ENCODE results near the gene SSX2IP. TPM values are rescaled to one million over a fixed set of nuclear protein-coding genes. Genes with fewer than 3 reads are reported as not detected.
A peak's percentile ranks its signal among the peaks of the same experiment; 100 is the strongest.

The SSX2IP gene
- total RNA-seq, 1 experiment from 2014 or later: 28.0 TPM

DNA sequence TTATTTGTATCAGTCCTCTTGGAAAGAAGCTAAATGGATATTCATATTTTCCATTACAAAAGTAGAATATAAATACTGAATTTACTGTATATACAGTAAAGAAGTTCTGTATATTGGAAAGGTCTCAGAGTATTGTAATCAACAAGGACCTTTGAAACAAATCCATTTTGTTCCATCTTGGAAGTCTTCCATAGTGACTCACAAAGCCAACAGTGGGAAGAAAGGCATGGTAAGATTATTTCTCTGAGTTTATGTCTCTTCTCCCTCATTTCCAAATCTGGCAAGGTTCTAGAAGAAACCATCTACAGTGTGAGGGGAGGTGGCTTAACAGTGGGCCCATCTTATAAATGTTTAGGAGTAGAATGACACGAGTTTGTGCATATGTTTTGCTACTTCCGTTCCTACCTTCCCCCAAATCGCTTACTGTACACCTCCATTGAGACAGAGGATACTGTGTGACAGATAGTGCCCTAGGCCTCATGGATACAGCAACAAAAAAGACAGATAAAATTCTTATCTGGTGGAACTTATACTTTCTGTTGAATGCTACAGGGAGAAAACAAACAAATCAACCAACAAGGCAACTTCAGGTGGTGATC lies 22.1 kb upstream of the SSX2IP start:
- Histone ChIP-seq H3K27me3 (ENCODE audit: low read length) (no peaks in the 10 kb centered on the region), H3K4me3 (ENCODE audit: low read length) (no peak overlapping the region), H4K20me1 (ENCODE audit: low read length) (no peaks in the 10 kb centered on the region), H3K9me2 (replicated peaks; ENCODE audit: low read length) (0 out of 2 replicates have a peak, but pooled peaks cover 4% of the 10 kb centered on the region), H3K9me3 (ENCODE audit: low read length) (no peaks in the 10 kb centered on the region), H3K27ac (ENCODE audit: low read length) (0 out of 2 replicates have a peak overlapping the region, but pooled peaks have one; percentile 6), H3F3A (ENCODE audit: low read length, unreplicated experiment) (no peaks in the 10 kb centered on the region), H3K9ac (ENCODE audit: low read length) (no peak overlapping the region), H2AFZ (ENCODE audit: low read length) (peak overlapping the region; percentile 0; the same call in 1 of the 2 replicates), H3K4me2 (ENCODE audit: low read length) (peak overlapping the region; percentile 38), H3K79me2 (ENCODE audit: low read length) (no peaks in the 10 kb centered on the region), H3K36me3 (ENCODE audit: low read depth, low read length) (no peaks in the 10 kb centered on the region), H3K4me1 (ENCODE audit: insufficient read depth, low read length) (peaks cover 12% of the 10 kb centered on the region)
- TF ChIP-seq EZH2 (IDR thresholded peaks at IDR 0.05; ENCODE audit: low read length, unreplicated experiment): no peak
- TF ChIP-seq CTCF (conservative IDR thresholded peaks at IDR 0.05; ENCODE audit: low read depth, low read length): no peak
- TF ChIP-seq EZH2phosphoT487 (IDR thresholded peaks at IDR 0.05; ENCODE audit: borderline replicate concordance, low read length): no peak
- intact Hi-C loops (cut with micrococcal nuclease): no loop called here
- peak; percentile 84 for DNase-seq
- ATAC-seq: peak; percentile 87
- CTCF ChIA-PET: no interaction called here
- POLR2A ChIA-PET (ENCODE audit: unreplicated experiment): no interaction called here
- no TSS peak for BruUV-seq (replicated peaks)

DNA sequence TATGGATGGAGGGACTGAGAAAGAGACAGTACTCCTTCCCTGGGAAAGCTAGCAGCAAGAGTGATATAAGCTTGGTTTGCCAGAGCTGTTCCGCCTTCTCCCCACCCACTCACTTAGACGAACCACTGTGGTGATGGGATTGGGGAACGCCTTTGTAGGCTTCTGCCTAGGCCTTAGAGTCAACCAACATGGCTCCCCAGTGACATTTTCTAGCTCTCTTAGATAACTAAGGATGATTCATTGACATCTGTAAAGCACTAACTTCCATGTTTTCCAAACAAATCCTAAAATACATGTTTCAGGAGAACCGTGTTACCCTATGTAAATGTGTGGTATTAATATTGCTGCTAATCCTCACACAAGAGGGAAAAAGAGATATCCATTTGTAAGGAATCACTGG lies 21.6 kb upstream of the SSX2IP start:
- no peak for TF ChIP-seq EZH2phosphoT487 (IDR thresholded peaks at IDR 0.05; ENCODE audit: borderline replicate concordance, low read length)
- TF ChIP-seq CTCF (conservative IDR thresholded peaks at IDR 0.05; ENCODE audit: low read depth, low read length): no peak
- H3K36me3 ChIP-seq (ENCODE audit: low read depth, low read length): no peaks in the 10 kb centered on the region
- DNase-seq (no peak), ATAC-seq (peak; percentile 46)
- H3K4me1 ChIP-seq (ENCODE audit: insufficient read depth, low read length): peaks cover 12% of the 10 kb centered on the region
- H4K20me1 ChIP-seq (ENCODE audit: low read length): no peaks in the 10 kb centered on the region
- no peaks in the 10 kb centered on the region for H3K79me2 ChIP-seq (ENCODE audit: low read length)
- no peak overlapping the region for H3K4me2 ChIP-seq (ENCODE audit: low read length)
- H3K27me3 ChIP-seq (ENCODE audit: low read length): no peaks in the 10 kb centered on the region
- intact Hi-C loops (cut with micrococcal nuclease): no loop called here
- POLR2A ChIA-PET (ENCODE audit: unreplicated experiment): no interaction called here
- H3K27ac ChIP-seq (ENCODE audit: low read length): no peak overlapping the region
- H3K9me3 ChIP-seq (ENCODE audit: low read length): no peaks in the 10 kb centered on the region
- BruUV-seq (replicated peaks): no TSS peak
- H2AFZ ChIP-seq (ENCODE audit: low read length): 0 out of 2 replicates have a peak overlapping the region, but pooled peaks have one; percentile 0
- no peaks in the 10 kb centered on the region for H3F3A ChIP-seq (ENCODE audit: low read length, unreplicated experiment)
- no peak overlapping the region for H3K4me3 ChIP-seq (ENCODE audit: low read length)
- CTCF ChIA-PET: no interaction called here
- H3K9ac ChIP-seq (ENCODE audit: low read length): no peak overlapping the region
- 0 out of 2 replicates have a peak, but pooled peaks cover 4% of the 10 kb centered on the region for H3K9me2 ChIP-seq (replicated peaks; ENCODE audit: low read length)

DNA sequence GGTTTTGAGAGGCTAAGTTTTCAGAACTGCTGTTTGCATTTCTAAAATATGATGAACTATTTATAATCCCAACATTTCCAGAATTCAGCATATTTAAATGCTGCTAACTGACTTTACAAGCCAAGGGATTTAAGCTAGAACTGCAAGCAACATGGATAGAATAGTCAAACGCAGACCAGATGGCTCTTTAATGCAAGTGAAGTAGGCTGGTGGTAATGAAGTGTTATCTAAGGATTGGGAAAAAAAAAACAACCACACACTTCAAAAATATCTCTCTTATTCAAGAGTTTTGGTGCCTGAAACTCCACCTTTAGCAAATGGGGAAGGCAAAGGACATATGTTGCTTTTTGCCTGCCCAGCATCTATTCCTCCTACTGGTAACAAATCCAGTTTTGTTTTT lies 20.9 kb upstream of the SSX2IP start:
- no peak for ATAC-seq
- Histone ChIP-seq H3K9me2 (replicated peaks; ENCODE audit: low read length) (0 out of 2 replicates have a peak, but pooled peaks cover 4% of the 10 kb centered on the region), H3K4me1 (ENCODE audit: insufficient read depth, low read length) (peaks cover 12% of the 10 kb centered on the region), H3K79me2 (ENCODE audit: low read length) (no peaks in the 10 kb centered on the region), H3K27ac (ENCODE audit: low read length) (no peak overlapping the region), H3K4me3 (ENCODE audit: low read length) (no peak overlapping the region), H4K20me1 (ENCODE audit: low read length) (no peaks in the 10 kb centered on the region), H3K9ac (ENCODE audit: low read length) (no peak overlapping the region), H3K36me3 (ENCODE audit: low read depth, low read length) (no peaks in the 10 kb centered on the region), H3K27me3 (ENCODE audit: low read length) (no peaks in the 10 kb centered on the region), H2AFZ (ENCODE audit: low read length) (0 out of 2 replicates have a peak overlapping the region, but pooled peaks have one; percentile 14), H3K4me2 (ENCODE audit: low read length) (no peak overlapping the region), H3F3A (ENCODE audit: low read length, unreplicated experiment) (no peaks in the 10 kb centered on the region), H3K9me3 (ENCODE audit: low read length) (no peaks in the 10 kb centered on the region)
- TF ChIP-seq EZH2 (IDR thresholded peaks at IDR 0.05; ENCODE audit: low read length, unreplicated experiment) (no peak), EZH2phosphoT487 (IDR thresholded peaks at IDR 0.05; ENCODE audit: borderline replicate concordance, low read length) (no peak), CTCF (conservative IDR thresholded peaks at IDR 0.05; ENCODE audit: low read depth, low read length) (no peak)
- POLR2A ChIA-PET (ENCODE audit: unreplicated experiment): interaction anchor here (0.5 kb wide), 1 partner anchor 287 kb away, joined by 5 read pairs; no protein-coding TSS in a partner anchor
- CTCF ChIA-PET: interaction anchor here (0.6 kb wide), 2 partner anchors 68 to 697 kb away, joined by 3 to 4 read pairs; no protein-coding TSS in a partner anchor
- intact Hi-C loops (cut with micrococcal nuclease): no loop called here
- no TSS peak for BruUV-seq (replicated peaks)
- DNase-seq: no peak
